Large intestine (tissue), 3 donors: ENCODE results near the gene TNRC6C. TPM values are rescaled to one million over a fixed set of nuclear protein-coding genes. Genes with fewer than 3 reads are reported as not detected.

ENCODE experiments used
- DNase-seq, 2 donors: peaks; one replicate each; pipeline versions ENCODE4 v3.0.0 to v3.0.0-alpha.2; 2013
- H3K27ac ChIP-seq: one replicate; pipeline ENCODE4 v1.5.1; 2013; ENCODE audit warnings: low read length
- H3K27me3 ChIP-seq: 2 replicates; pipeline ENCODE4 v1.6.1; 2013; ENCODE audit warnings: low read length; ENCODE audit not compliant: control insufficient read depth, insufficient read depth
- H3K36me3 ChIP-seq: 2 replicates; pipeline ENCODE4 v1.6.1; 2013; ENCODE audit warnings: low read length; ENCODE audit not compliant: control insufficient read depth, insufficient read depth
- H3K4me1 ChIP-seq: one replicate; pipeline ENCODE4 v1.6.1; 2013; ENCODE audit warnings: low read length; ENCODE audit not compliant: control insufficient read depth, insufficient read depth
- H3K4me3 ChIP-seq: one replicate; pipeline ENCODE4 v1.5.1; 2013; ENCODE audit warnings: low read length
- H3K9me3 ChIP-seq: one replicate; pipeline ENCODE4 v1.6.1; 2013; ENCODE audit warnings: mild to moderate bottlenecking, low read depth, low read length, moderate library complexity; ENCODE audit not compliant: control insufficient read depth
- WGBS: methylation state at CpG from one replicate; pipeline ENCODE4 v1.1.5; 2013; ENCODE audit warnings: low lambda C conversion rate; ENCODE audit not compliant: insufficient coverage; 5-methylcytosine and 5-hydroxymethylcytosine counted together
- polyA plus RNA-seq: library from polyadenylated mRNA; unstranded; fragments of 120-200 nt; gene quantifications from one replicate; pipeline ENCODE4 v1.2.1, GENCODE V29; 2013

The TNRC6C gene
- polyA plus RNA-seq, 1 donor: 6.5 TPM

DNA sequence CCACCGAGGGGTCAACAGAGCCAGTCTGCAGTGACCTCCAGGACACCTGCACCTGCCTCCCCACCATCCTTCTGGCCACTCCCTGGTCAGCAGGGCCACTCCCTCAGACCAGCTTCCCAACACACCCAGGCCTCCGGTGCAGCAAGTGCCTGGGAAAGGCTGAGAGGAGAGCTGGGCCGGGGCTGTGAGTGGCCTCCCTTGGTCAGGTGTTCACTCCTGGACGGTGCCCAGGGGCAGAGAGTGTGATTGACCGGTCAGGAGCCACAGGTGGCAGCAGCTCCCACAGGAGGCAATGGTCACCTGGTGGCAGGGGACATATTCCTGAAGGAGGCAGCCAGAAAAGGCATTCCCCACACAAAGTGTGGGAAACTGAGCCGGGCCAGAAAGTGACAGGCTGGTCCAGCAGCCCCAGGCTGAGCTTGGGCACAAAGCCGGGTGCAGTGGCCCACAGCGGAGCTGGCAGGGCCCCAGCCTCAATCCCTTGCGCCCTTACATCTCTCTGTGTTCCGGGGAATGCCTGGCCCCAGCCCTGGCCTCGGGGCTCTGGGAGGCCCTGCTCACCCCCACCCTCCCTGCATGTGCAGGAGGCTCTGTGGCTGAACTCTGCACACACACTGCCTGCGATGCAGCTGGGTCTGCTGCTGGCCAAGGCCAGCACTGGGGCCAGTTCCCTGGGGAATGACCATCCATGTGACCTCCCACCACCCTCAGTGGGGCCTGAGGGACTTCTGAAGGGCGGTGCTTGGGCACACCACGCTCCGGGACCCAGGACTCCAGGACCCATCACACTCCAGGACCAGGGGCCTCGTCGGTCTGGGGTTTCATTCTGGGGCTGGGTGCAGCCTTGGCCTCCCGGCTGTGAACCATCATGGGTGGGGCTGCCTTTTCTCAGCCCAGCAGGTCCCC lies 186.5 kb downstream of the TNRC6C start:
- H3K36me3 ChIP-seq: no peaks in the 10 kb centered on the region
- WGBS: no CpG with 5 or more reads among the region's 18 CpGs
- H3K27ac ChIP-seq: peak overlapping the region; percentile 92
- no peak overlapping the region for H3K4me3 ChIP-seq
- no peaks in the 10 kb centered on the region for H3K27me3 ChIP-seq
- peaks cover 4% of the 10 kb centered on the region for H3K9me3 ChIP-seq
- peaks cover 71% of the 10 kb centered on the region for H3K4me1 ChIP-seq
- peak in 1 of 2 donors; percentile 84 for DNase-seq

DNA sequence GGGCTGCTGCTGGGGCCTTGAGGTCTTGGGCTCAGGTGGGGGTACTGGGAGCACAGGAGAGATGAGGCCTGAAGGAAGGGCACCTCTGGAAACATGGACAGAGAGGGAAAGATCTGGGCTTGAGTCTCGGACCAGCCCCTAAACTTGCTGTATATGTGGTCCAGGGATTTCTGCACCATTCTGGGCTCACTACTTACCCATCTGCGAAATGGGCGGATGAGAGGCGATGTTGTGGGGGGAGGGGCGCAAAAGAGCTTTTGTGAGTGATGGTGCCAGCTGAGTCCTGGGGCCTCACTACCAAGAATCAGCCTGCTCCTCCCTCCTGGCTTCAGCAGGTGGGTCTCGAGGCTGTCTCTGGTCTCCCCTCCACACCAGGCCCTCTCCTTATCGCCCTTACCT lies 188.0 kb downstream of the TNRC6C start:
- no peak for DNase-seq
- peak overlapping the region; percentile 38 for H3K4me3 ChIP-seq
- peaks cover 78% of the 10 kb centered on the region for H3K4me1 ChIP-seq
- no peaks in the 10 kb centered on the region for H3K27me3 ChIP-seq
- H3K36me3 ChIP-seq: no peaks in the 10 kb centered on the region
- H3K27ac ChIP-seq: peak overlapping the region; percentile 92
- no peaks in the 10 kb centered on the region for H3K9me3 ChIP-seq
- no CpG with 5 or more reads among the region's 7 CpGs for WGBS

DNA sequence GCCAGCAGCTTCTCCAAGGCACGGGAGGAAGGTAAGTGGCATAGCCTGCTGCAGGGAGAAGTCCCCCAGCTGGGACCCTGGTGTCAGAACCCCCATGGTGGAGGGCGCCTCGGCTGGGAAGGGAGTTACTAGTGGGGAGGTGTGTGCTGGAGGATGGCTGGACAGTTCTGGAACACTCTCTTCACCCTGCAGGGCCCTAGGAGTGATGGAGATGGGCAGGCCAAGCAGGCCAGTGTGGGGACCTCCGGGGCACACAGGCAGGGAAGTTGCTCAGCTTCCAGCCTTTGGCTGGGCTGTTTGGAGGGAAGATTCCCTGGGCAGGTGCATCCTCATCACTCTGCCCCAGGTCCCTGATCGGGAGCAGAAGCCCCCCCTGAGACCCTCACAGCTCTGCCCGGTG lies 188.4 kb downstream of the TNRC6C start:
- Histone ChIP-seq H3K27me3 (no peaks in the 10 kb centered on the region), H3K4me3 (peak overlapping the region; percentile 38), H3K27ac (peak overlapping the region; percentile 92), H3K36me3 (no peaks in the 10 kb centered on the region), H3K4me1 (peaks cover 78% of the 10 kb centered on the region), H3K9me3 (no peaks in the 10 kb centered on the region)
- no CpG with 5 or more reads among the region's 6 CpGs for WGBS
- DNase-seq: peak in 1 of 2 donors; percentile 9

- DNase-seq: peak in 1 of 2 donors; percentile 40
- H3K4me1 ChIP-seq: peaks cover 75% of the 10 kb centered on the region
- peak overlapping the region; percentile 92 for H3K27ac ChIP-seq
- no peaks in the 10 kb centered on the region for H3K9me3 ChIP-seq
- no peaks in the 10 kb centered on the region for H3K36me3 ChIP-seq
- peak overlapping the region; percentile 38 for H3K4me3 ChIP-seq
- 40% methylated on average over 1 of the region's 8 CpGs for WGBS
- H3K27me3 ChIP-seq: no peaks in the 10 kb centered on the region
Observed at GRCh38 chr17:78147315-78147998, 189.0 kb downstream of the TNRC6C start.

DNA sequence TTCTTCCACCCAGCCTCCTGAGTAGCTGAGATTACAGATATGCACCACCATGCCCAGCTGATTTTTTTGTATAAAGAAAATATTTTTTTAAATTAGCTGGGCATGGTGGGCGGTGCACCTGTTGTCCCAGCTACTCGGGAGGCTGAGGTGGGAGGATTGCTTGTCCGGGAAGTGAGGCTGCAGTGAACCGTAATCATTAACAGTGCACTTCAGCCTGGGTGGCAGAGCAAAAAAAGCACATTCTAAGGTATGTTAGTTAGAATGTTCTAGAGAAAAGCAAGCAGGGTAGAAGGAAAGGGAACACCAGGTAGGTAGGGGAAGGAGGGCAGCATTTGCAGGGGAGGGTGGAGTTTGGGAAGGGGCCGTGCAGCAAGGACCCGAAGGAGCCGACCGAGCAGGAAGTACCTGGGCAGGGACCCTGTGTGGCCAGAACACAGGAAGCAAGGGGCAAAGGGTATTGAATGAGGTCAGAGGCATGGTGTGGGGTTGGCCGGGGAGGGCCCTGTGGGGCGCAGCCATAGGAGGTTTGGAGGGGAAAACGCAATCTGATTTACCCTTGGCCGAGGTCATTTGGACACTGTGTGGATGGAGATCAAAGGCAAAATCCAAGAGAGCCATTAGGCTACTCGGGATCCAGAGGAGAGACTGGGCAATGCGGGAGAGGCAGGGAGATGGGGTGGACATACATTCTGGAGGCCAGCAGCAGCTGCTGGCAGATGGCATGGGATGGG lies 189.9 kb downstream of the TNRC6C start:
- Histone ChIP-seq H3K27ac (peak overlapping the region; percentile 92), H3K27me3 (no peaks in the 10 kb centered on the region), H3K9me3 (no peaks in the 10 kb centered on the region), H3K36me3 (no peaks in the 10 kb centered on the region), H3K4me3 (no peak overlapping the region), H3K4me1 (peaks cover 70% of the 10 kb centered on the region)
- peak in 1 of 2 donors; percentile 68 for DNase-seq
- 0% methylated on average over 1 of the region's 14 CpGs for WGBS

GRCh38 chr17:78151514-78152008 lies 193.1 kb downstream of the TNRC6C start:
- H3K27ac ChIP-seq: peak overlapping the region; percentile 51
- H3K4me3 ChIP-seq: no peak overlapping the region
- no peaks in the 10 kb centered on the region for H3K36me3 ChIP-seq
- DNase-seq: peak in 1 of 2 donors; percentile 85
- no peaks in the 10 kb centered on the region for H3K27me3 ChIP-seq
- H3K9me3 ChIP-seq: no peaks in the 10 kb centered on the region
- peaks cover 40% of the 10 kb centered on the region for H3K4me1 ChIP-seq
- no CpG with 5 or more reads among the region's 7 CpGs for WGBS

GRCh38 chr17:78154903-78155811 lies 196.7 kb downstream of the TNRC6C start:
- Histone ChIP-seq H3K9me3 (no peaks in the 10 kb centered on the region), H3K27me3 (no peaks in the 10 kb centered on the region), H3K4me3 (no peak overlapping the region), H3K36me3 (no peaks in the 10 kb centered on the region), H3K27ac (no peak overlapping the region), H3K4me1 (peaks cover 32% of the 10 kb centered on the region)
- 27% methylated on average over 3 of the region's 11 CpGs for WGBS
- DNase-seq: peak; percentile 59 to 65

Other genes with a start within 250 kb of the TNRC6C start
- gene TMC6, start 170.1 kb downstream of the TNRC6C start, polyA plus RNA-seq: 69.9 TPM
- 7.6 TPM for gene TMC8, start 172.1 kb downstream of the TNRC6C start, polyA plus RNA-seq
- gene C17orf99, start 187.7 kb downstream of the TNRC6C start, polyA plus RNA-seq: 250 TPM
- 156 TPM for gene SYNGR2, start 209.9 kb downstream of the TNRC6C start, polyA plus RNA-seq
- 19.7 TPM for gene TK1, start 228.3 kb downstream of the TNRC6C start, polyA plus RNA-seq
- 50.8 TPM for gene AFMID, start 228.7 kb downstream of the TNRC6C start, polyA plus RNA-seq